DMS79 (cell line): Measurements from ENCODE around the gene OR52E1.
"Not testable (repeated sequence)": the region's sequence is repeated elsewhere in the genome, so short reads cannot be mapped to it uniquely, and the experiment has no call there.

ENCODE experiments used
- DNase-seq: peaks from one replicate; lab custom pipeline; 2025; lab: John Stamatoyannopoulos, UW

Gene OR52E1

DNA sequence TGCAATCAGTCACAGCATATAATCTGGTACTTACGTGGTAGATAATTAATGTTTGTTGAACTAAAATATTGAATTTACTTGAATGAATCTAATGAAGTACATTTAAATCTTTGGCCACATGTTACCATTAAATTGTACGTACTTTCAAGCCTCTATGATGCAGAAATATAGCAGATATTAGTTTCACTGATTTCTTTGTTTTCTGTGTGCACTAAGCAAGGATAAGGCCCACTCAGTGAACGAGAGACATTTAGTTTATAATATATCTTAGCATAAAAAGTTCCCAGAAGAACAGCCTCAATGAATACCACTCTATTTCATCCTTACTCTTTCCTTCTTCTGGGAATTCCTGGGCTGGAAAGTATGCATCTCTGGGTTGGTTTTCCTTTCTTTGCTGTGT lies at the start of gene OR52E1:
Gene OR52E1, plus strand, starts transcription at position 301 of the 400 bp plus-strand sequence.
- DNase-seq, result no peak

DNA sequence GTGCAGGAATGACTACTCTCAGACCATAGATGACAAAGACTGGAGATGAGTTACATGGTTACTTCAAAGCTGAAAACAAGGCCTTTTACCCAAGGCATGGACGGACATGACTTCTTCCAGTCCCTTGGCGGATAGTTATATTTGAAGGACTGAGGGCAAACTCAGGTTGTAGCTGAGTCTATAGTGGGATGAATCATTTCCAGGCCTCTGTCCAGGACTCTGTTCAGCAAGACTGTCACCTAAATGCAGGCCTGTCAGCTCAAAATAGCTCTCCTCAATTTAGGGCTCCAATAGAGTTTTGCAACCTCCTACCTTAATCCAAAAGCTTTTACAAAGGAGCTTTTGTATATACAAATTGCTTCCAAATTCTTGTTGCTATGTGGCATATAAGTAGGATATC lies 47.4 kb upstream of the OR52E1 start:
- no peak for DNase-seq

DNA sequence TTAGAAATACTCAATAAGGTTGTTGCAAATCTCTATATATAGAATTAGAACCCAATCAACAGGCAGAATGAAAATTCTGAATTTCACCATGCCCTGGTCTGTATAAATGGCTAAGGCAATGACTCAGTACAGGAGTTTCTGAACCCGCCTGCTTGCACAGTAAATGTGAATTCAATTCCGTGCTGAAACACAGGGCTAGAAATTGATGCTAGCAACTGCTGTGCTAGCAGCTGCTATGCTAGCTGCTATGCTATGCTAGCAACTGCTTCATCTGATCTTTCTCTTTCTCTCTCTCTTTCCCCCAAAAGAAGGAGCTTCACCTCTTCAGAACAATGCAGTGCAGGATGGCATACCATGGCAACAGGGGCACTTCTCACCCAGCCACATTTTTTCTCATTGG lies 32.7 kb upstream of the OR52E1 start:
- no peak for DNase-seq

- no peak for DNase-seq
Measured at GRCh38 chr11:5037926-5038325, 31.4 kb upstream of the OR52E1 start.

DNA sequence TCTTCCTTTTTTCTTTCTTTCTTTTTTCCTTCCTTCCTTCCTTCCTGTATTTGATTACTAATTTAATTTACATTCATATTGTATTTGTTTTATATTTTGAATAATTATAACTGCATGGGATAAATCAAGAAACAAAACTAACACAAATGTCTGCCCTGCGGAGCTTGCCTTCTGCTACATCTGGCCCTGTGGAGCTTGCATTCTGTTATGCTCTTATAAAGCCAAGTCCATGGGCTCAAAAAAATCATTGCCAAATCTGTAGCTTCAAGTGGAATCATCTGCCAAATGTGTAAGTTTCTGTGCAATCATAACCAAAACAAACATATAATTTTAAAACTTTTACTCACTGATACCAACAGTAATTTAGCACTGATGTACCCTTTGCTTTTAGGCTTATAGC lies 31.0 kb upstream of the OR52E1 start:
- DNase-seq, result no peak

- DNase-seq, result no peak
Measured at GRCh38 chr11:5040876-5041275, 28.5 kb upstream of the OR52E1 start.

- DNase-seq, result no peak
Measured at GRCh38 chr11:5042091-5042490, 27.3 kb upstream of the OR52E1 start.

- DNase-seq, result no peak
Measured at GRCh38 chr11:5043380-5043779, 26.0 kb upstream of the OR52E1 start.

DNA sequence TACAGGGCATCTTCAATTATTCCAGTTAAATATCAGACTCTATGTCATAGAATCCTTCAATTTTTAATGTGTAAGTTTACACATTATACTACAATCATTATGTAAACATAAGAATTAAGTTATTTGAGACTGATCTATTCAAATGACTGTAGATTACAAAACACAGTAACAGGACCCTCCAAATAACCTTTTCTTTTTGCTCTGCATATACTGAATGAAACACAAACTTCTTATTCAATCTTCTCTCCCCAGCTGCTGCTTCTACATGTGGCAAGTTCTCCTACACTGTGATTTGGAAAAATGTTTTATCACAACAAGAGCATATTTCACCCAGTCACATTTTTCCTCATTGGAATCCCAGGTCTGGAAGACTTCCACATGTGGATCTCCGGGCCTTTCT lies 23.1 kb upstream of the OR52E1 start, which contains the start of gene OR52J3:
Gene OR52J3, plus strand, starts transcription at position 301 of the 400 bp plus-strand sequence. Its CDS starts 0 bp downstream, at position 301.
- DNase-seq, result no peak

DNA sequence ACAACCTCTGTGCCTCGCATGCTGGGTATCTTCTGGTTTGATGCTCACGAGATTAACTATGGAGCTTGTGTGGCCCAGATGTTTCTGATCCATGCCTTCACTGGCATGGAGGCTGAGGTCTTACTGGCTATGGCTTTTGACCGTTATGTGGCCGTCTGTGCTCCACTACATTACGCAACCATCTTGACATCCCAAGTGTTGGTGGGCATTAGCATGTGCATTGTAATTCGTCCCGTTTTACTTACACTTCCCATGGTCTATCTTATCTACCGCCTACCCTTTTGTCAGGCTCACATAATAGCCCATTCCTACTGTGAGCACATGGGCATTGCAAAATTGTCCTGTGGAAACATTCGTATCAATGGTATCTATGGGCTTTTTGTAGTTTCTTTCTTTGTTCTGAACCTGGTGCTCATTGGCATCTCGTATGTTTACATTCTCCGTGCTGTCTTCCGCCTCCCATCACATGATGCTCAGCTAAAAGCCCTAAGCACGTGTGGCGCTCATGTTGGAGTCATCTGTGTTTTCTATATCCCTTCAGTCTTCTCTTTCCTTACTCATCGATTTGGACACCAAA lies 22.5 kb upstream of the OR52E1 start:
- DNase-seq, result no peak

GRCh38 chr11:5058679-5059078 lies 10.7 kb upstream of the OR52E1 start:
- DNase-seq, result not testable (repeated sequence)

DNA sequence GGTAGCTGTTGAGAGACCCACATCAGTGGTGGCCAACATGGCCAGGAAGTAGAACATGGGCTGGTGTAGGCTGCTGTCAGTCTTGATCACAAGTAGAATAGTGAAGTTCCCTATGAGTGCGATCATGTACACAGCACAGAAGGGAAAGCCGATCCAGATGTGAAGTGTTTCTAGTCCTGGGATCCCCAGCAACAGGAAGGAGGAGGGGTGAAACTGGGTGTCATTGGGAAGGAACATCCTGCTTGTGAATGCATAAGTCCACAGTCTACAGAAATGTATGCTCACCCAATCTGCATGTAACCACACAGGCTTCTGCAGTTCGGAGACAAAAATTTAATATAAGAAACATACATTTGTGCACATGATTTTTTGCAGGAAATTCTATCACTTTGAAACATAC lies 10.0 kb upstream of the OR52E1 start, which contains the start of gene OR52E2:
Gene OR52E2, minus strand, starts transcription at position 237 of the 400 bp plus-strand sequence. Its CDS starts 0 bp downstream, at position 237.
- no peak for DNase-seq

DNA sequence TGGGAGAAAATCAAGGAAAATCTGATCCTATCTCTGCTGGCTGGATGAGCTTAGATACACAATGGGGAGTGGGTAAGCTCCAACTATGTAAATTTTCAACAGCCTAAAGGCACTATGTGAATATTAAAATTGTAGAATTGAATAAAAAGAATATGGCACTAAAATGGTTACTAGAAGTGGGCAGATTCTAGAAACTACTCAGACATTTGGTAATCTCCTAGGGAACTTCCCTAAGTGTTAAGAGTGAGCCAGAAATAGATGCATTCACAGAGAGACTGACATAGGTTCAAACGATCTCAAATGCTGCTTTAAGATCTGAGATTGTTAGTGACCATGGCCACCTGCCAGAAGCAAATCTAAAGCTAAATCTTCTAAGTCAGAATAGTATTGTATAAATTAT lies 4.3 kb upstream of the OR52E1 start:
- no peak for DNase-seq

DNA sequence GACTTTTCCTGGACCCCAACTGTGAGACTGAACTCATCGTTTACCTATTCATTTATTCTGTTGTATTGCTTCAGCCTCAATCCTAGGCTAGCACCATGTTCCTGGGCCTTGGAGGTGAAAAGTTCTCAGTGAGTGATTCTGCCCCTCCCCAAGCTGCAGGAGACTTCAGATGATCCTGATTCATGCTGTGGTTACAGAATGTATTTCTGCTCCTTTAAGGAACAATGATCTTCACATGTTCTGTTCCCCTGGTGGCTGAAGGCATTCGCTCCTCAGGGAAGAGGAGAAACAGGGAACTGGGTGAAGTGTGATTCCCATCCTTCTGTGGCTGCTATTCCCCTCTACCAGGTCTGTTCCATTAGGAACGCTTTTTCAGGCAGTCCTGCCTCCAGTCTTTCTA lies 2.4 kb downstream of the OR52E1 start:
- no peak for DNase-seq

- no peak for DNase-seq
Measured at GRCh38 chr11:5081405-5081804, 12.0 kb downstream of the OR52E1 start.

DNA sequence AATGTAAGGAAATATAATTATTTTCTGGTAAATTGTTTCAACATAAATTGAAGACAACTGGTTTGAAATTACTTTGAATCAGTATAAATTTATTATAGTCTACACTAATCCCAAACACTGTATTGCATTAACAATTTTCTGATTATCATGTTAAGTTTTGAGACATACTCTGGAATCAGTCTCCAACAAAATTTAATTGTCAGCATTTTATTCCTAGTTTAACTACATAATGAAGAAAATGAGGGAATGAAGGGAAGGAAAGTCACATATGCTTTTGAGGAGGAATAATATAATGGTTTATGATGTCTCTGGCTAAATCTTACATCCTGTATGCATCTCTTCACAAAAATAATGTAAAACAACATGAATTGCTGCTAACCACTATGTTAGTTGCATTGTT lies 14.2 kb downstream of the OR52E1 start:
- DNase-seq, result no peak

GRCh38 chr11:5088556-5088955 lies 19.2 kb downstream of the OR52E1 start:
- DNase-seq, result no peak

DNA sequence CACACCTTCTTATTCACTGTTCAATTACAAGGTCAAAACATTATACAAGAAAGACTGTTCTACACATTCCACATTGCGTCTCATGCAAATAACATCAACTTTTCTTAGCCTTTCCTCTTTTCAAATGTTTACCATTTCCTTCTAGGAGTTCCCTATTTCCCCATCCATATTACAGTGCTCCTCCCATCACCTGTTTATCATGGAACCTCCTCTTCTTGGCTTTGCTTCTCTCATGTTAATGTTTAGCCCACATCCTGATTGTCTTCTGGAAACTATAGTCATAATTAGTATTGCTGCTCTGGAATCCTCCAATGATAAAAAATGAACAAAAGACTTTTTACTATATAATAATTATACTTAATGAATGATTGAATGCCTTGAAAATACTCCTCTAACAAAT lies 21.3 kb downstream of the OR52E1 start:
- DNase-seq, result no peak

- no peak for DNase-seq
Measured at GRCh38 chr11:5092821-5093585, 23.6 kb downstream of the OR52E1 start.

- DNase-seq, result no peak
Measured at GRCh38 chr11:5096011-5096410, 26.6 kb downstream of the OR52E1 start.

DNA sequence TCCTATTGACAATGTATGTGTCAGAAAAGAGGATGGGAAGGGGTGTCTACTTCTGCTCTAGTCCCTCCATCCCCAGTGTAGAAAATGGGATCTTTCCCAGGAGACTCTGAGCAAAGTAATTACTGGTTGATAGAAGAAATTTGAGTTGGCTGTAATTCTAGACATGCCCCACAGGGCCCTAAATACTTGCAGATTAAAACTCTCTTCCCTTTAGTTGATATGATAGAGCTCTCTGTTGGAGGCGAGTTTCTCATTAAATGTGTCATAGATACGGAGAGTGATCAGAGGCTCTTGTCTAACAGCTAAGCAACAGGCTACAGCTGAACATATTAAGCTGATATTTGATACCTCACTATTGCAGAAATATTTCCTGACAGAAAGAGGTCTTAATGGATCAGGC lies 32.9 kb downstream of the OR52E1 start:
- no peak for DNase-seq

GRCh38 chr11:5103066-5103465 lies 33.7 kb downstream of the OR52E1 start:
- DNase-seq, result no peak

GRCh38 chr11:5107285-5107684 lies 37.9 kb downstream of the OR52E1 start:
- no peak for DNase-seq

GRCh38 chr11:5115339-5115738 lies 46.0 kb downstream of the OR52E1 start:
- DNase-seq, result no peak
